Liver (tissue), 3 donors: Measurements from ENCODE around the gene EIF4H.

Experiments used
- FOXA2 ChIP-seq: IDR thresholded peaks from 2 replicates; pipeline ENCODE4 v1.6.1; 2016; ENCODE audit warnings: antibody characterized with exemption
- GABPA ChIP-seq, 2 donors: IDR thresholded peaks in 1 of 2; conservative IDR thresholded peaks in 1 of 2; 2 replicates each; pipeline ENCODE4 v1.6.1; 2016; ENCODE audit warnings: antibody characterized with exemption in 2 of 2, mild to moderate bottlenecking in 1 of 2, moderate library complexity in 1 of 2
- JUND ChIP-seq, 2 donors: IDR thresholded peaks; 2 replicates each; pipeline ENCODE4 v1.6.1; 2016; ENCODE audit warnings: antibody characterized with exemption in 2 of 2
- RAD21 ChIP-seq, 2 donors: IDR thresholded peaks; 2 replicates each; pipeline ENCODE4 v1.6.1; 2016; ENCODE audit warnings: antibody characterized with exemption in 2 of 2, mild to moderate bottlenecking in 2 of 2
- SP1 ChIP-seq: IDR thresholded peaks from 2 replicates; pipeline ENCODE4 v1.6.1; 2018; ENCODE audit warnings: antibody characterized with exemption, mild to moderate bottlenecking
- TAF1 ChIP-seq: conservative IDR thresholded peaks from 2 replicates; pipeline ENCODE4 v1.6.1; 2016; ENCODE audit warnings: antibody characterized with exemption, mild to moderate bottlenecking
- TF ChIP-seq, protein P1 (sequence below): fragments of 150-350 bp; IDR thresholded peaks from 2 replicates; pipeline ENCODE4 v1.5.1; 2017; ENCODE audit warnings: improper control_type of control experiment, low read depth, low read length; ENCODE audit not compliant: missing input control
- TF ChIP-seq, protein P2 (sequence below): IDR thresholded peaks from 2 replicates; pipeline ENCODE4 v1.6.1; 2016; ENCODE audit warnings: antibody characterized with exemption
- TF ChIP-seq, protein P3 (sequence below): IDR thresholded peaks from 2 replicates; pipeline ENCODE4 v1.6.1; 2016; ENCODE audit warnings: antibody characterized with exemption, mild to moderate bottlenecking
- TF ChIP-seq, protein P4 (sequence below): IDR thresholded peaks from 2 replicates; pipeline ENCODE4 v1.6.1; 2016; ENCODE audit warnings: antibody characterized with exemption
- donor health status: healthy.
- donor health status: healthy.

DNA sequence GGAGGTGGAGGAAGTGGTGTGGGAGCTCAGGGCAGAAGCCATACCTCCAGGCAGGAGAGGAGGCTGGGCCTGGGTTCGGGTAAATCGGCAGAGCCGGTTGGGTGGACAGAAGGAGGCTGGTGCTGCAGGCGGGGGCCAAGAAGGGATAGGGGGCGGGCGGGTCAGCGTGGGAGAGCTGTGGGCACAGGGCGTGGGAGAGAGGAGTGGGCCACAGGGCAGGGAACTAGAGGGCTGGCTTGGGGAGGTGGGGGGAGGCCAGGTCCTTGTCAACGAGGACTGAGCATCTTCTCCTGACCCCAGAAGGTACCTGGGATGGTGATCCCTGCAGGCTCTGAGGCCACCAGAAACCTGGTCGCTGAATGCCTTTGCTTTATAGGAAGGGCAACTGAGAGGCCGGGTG is 47.6 kb downstream of the EIF4H start:
- TF ChIP-seq, protein P1, sequence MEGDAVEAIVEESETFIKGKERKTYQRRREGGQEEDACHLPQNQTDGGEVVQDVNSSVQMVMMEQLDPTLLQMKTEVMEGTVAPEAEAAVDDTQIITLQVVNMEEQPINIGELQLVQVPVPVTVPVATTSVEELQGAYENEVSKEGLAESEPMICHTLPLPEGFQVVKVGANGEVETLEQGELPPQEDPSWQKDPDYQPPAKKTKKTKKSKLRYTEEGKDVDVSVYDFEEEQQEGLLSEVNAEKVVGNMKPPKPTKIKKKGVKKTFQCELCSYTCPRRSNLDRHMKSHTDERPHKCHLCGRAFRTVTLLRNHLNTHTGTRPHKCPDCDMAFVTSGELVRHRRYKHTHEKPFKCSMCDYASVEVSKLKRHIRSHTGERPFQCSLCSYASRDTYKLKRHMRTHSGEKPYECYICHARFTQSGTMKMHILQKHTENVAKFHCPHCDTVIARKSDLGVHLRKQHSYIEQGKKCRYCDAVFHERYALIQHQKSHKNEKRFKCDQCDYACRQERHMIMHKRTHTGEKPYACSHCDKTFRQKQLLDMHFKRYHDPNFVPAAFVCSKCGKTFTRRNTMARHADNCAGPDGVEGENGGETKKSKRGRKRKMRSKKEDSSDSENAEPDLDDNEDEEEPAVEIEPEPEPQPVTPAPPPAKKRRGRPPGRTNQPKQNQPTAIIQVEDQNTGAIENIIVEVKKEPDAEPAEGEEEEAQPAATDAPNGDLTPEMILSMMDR: no peak
- TF ChIP-seq, protein P2, sequence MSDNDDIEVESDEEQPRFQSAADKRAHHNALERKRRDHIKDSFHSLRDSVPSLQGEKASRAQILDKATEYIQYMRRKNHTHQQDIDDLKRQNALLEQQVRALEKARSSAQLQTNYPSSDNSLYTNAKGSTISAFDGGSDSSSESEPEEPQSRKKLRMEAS: no peak
- TF ChIP-seq JUND (IDR thresholded peaks at IDR 0.05) (no peak), TAF1 (no peak), SP1 (no peak), RAD21 (IDR thresholded peaks at IDR 0.05) (no peak), GABPA (IDR thresholded peaks at IDR 0.05 in 1 of 2, conservative IDR thresholded peaks at IDR 0.05 in 1 of 2) (no peak), FOXA2 (no peak)
- TF ChIP-seq, protein P3, sequence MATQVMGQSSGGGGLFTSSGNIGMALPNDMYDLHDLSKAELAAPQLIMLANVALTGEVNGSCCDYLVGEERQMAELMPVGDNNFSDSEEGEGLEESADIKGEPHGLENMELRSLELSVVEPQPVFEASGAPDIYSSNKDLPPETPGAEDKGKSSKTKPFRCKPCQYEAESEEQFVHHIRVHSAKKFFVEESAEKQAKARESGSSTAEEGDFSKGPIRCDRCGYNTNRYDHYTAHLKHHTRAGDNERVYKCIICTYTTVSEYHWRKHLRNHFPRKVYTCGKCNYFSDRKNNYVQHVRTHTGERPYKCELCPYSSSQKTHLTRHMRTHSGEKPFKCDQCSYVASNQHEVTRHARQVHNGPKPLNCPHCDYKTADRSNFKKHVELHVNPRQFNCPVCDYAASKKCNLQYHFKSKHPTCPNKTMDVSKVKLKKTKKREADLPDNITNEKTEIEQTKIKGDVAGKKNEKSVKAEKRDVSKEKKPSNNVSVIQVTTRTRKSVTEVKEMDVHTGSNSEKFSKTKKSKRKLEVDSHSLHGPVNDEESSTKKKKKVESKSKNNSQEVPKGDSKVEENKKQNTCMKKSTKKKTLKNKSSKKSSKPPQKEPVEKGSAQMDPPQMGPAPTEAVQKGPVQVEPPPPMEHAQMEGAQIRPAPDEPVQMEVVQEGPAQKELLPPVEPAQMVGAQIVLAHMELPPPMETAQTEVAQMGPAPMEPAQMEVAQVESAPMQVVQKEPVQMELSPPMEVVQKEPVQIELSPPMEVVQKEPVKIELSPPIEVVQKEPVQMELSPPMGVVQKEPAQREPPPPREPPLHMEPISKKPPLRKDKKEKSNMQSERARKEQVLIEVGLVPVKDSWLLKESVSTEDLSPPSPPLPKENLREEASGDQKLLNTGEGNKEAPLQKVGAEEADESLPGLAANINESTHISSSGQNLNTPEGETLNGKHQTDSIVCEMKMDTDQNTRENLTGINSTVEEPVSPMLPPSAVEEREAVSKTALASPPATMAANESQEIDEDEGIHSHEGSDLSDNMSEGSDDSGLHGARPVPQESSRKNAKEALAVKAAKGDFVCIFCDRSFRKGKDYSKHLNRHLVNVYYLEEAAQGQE: no peak
- TF ChIP-seq, protein P4, sequence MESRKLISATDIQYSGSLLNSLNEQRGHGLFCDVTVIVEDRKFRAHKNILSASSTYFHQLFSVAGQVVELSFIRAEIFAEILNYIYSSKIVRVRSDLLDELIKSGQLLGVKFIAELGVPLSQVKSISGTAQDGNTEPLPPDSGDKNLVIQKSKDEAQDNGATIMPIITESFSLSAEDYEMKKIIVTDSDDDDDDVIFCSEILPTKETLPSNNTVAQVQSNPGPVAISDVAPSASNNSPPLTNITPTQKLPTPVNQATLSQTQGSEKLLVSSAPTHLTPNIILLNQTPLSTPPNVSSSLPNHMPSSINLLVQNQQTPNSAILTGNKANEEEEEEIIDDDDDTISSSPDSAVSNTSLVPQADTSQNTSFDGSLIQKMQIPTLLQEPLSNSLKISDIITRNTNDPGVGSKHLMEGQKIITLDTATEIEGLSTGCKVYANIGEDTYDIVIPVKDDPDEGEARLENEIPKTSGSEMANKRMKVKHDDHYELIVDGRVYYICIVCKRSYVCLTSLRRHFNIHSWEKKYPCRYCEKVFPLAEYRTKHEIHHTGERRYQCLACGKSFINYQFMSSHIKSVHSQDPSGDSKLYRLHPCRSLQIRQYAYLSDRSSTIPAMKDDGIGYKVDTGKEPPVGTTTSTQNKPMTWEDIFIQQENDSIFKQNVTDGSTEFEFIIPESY: no peak
